ENCODE data around the gene DYSF. TPM values are rescaled to one million over a fixed set of nuclear protein-coding genes. Genes with fewer than 3 reads are reported as not detected.

Gene DYSF
- total and polyA plus RNA-seq, 9 donors: 2.3 to 16.5 (median 5.1) TPM

GRCh38 chr2:71577209-71577608, 123.8 kb downstream of the DYSF start:
- Histone ChIP-seq H3K36me3 (no peaks in the 10 kb centered on the region), H3K27me3 (no peaks in the 10 kb centered on the region), H3K4me1 (ENCODE audit: insufficient read depth) (no peaks in the 10 kb centered on the region), H3K9me3 (no peaks in the 10 kb centered on the region), H3K4me3 (no peak overlapping the region), H3K27ac (no peak overlapping the region)
- WGBS, 3 donors: 93 to 97% (median 93%) methylated on average over 3 of the region's 3 CpGs
- DNase-seq: no peak
- intact Hi-C loops (cut with DNase I): no loop called here
- no peak for TF ChIP-seq POLR2A (IDR thresholded peaks at IDR 0.05)
- no peak for TF ChIP-seq EP300 (IDR thresholded peaks at IDR 0.05)

GRCh38 chr2:71578767-71579342, 125.5 kb downstream of the DYSF start:
- H3K9me3 ChIP-seq: no peaks in the 10 kb centered on the region
- no peaks in the 10 kb centered on the region for H3K36me3 ChIP-seq
- H3K4me1 ChIP-seq (ENCODE audit: insufficient read depth): no peaks in the 10 kb centered on the region
- H3K4me3 ChIP-seq: no peak overlapping the region
- DNase-seq: no peak
- 67 to 78% (median 72%) methylated on average over 20 of the region's 20 CpGs for WGBS, 3 donors
- TF ChIP-seq CTCF (IDR thresholded peaks at IDR 0.05): no peak
- no peak for TF ChIP-seq POLR2A (IDR thresholded peaks at IDR 0.05)
- no peak for TF ChIP-seq EP300 (IDR thresholded peaks at IDR 0.05)
- H3K27me3 ChIP-seq: no peaks in the 10 kb centered on the region
- intact Hi-C loops (cut with DNase I): no loop called here
- H3K27ac ChIP-seq: no peak overlapping the region

GRCh38 chr2:71581026-71581425, 127.7 kb downstream of the DYSF start:
- no peak for DNase-seq
- no peaks in the 10 kb centered on the region for H3K36me3 ChIP-seq
- 51 to 72% (median 64%) methylated on average over 10 of the region's 10 CpGs for WGBS, 3 donors
- H3K27ac ChIP-seq: no peak overlapping the region
- intact Hi-C loops (cut with DNase I): no loop called here
- H3K4me3 ChIP-seq: no peak overlapping the region
- H3K9me3 ChIP-seq: no peaks in the 10 kb centered on the region
- H3K4me1 ChIP-seq (ENCODE audit: insufficient read depth): no peaks in the 10 kb centered on the region
- no peaks in the 10 kb centered on the region for H3K27me3 ChIP-seq
- TF ChIP-seq EP300 (IDR thresholded peaks at IDR 0.05) (no peak), POLR2A (IDR thresholded peaks at IDR 0.05) (no peak), CTCF (IDR thresholded peaks at IDR 0.05) (no peak)

DNA sequence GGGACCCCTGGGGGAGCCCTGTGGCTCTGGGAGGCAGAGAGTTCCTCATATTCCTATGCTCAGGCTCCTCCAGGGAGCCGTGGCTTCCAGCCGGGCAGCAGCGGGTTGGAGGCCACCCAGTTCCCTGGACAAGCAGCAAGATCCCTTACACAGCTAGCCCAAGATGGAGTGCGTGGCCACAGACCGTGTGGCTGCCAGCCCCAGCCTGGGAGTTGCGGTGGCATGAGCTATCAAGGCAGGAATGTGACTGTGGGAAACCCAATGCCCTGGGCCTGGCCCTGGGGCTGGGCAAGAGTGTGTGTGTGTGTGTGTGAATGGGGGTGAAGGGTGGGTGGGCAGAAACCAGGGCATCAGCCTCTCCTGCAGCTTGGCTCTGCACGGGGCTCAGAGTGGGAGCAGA, 130.5 kb downstream of the DYSF start:
- H3K4me1 ChIP-seq (ENCODE audit: insufficient read depth): no peaks in the 10 kb centered on the region
- intact Hi-C loops (cut with DNase I): no loop called here
- H3K36me3 ChIP-seq: no peaks in the 10 kb centered on the region
- no peaks in the 10 kb centered on the region for H3K9me3 ChIP-seq
- no peak for DNase-seq
- TF ChIP-seq POLR2A (IDR thresholded peaks at IDR 0.05): no peak
- TF ChIP-seq CTCF (IDR thresholded peaks at IDR 0.05): no peak
- TF ChIP-seq EP300 (IDR thresholded peaks at IDR 0.05): no peak
- H3K27me3 ChIP-seq: no peaks in the 10 kb centered on the region
- H3K4me3 ChIP-seq: no peak overlapping the region
- no peak overlapping the region for H3K27ac ChIP-seq
- WGBS, 3 donors: 78 to 89% (median 83%) methylated on average over 7 of the region's 7 CpGs

DNA sequence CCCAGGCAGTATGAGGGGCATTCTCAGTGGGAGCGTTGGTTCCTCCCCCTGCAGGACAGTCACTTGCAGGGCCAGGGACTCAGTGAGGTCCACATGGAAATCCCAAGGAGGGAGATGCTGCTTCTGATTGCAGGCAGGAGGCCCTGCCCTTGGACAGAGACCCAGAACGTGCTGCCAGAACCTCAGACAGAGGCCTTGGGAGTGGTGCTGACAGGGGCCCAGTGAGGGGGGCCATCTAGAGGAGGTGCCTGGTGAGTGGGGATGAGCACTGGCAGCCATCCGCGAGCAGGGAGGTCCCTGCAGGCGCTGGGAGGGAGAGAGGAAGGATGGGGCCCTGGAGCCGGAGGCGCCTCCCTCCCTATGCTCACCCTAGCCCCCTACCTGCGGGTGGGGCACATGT, 133.1 kb downstream of the DYSF start:
- no peaks in the 10 kb centered on the region for H3K36me3 ChIP-seq
- no peak for DNase-seq
- WGBS, 3 donors: 65 to 74% (median 69%) methylated on average over 8 of the region's 8 CpGs
- no peak overlapping the region for H3K27ac ChIP-seq
- H3K27me3 ChIP-seq: no peaks in the 10 kb centered on the region
- no peak overlapping the region for H3K4me3 ChIP-seq
- H3K4me1 ChIP-seq (ENCODE audit: insufficient read depth): no peaks in the 10 kb centered on the region
- no peak for TF ChIP-seq EP300 (IDR thresholded peaks at IDR 0.05)
- no peak for TF ChIP-seq CTCF (IDR thresholded peaks at IDR 0.05)
- TF ChIP-seq POLR2A (IDR thresholded peaks at IDR 0.05): no peak
- intact Hi-C loops (cut with DNase I): no loop called here
- no peaks in the 10 kb centered on the region for H3K9me3 ChIP-seq
